ENCODE measurements around the gene H2BK1.

The H2BK1 gene

DNA sequence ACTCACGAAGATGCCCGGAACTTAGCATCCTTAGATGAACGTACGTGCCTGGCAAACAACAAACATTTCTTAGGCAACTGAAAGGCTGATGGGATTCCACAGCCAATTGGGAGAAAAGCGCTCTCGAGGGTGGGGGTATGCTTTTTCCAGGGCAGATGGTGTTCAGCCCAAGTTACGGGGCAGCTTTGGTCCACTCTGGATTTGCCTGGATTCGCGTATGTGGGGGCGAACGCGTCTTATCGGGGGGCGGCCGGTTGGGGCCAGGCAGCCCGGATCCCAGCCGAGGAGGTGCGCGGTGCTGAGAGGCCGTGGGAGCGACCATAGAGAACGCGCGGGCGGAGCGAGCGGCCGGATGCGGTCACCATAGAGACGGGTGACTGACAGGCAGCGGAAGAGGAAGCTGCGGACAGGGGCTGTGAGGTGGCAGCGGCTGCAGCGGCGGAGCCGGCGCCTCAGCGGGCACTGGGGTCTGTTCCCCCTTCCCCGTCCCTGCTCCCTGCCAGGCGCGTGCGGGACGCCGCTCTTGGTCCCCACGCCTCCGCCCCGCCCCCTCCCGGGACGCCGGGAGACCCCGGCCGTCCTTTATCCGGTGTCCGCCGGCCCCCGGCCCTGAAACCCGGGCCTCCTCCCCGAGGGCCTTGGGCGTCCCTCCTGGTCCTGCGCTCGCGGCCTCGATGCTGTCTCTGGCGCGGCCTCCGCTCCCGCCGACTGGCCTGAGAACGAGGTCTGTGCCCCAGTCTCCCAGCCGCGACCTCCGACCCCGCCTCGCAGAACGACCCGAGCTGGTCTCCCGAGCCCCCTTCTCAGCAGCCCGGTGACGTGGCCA is 22.0 kb upstream of the H2BK1 start, which contains the start of gene CHPF2:
Gene CHPF2, plus strand, starts transcription at position 393 of the 826 bp plus-strand sequence. CDS start 1,529 bp downstream, outside the sequence.
- peak; percentile 88 for DNase-seq (ENCODE audit: low read depth)

DNA sequence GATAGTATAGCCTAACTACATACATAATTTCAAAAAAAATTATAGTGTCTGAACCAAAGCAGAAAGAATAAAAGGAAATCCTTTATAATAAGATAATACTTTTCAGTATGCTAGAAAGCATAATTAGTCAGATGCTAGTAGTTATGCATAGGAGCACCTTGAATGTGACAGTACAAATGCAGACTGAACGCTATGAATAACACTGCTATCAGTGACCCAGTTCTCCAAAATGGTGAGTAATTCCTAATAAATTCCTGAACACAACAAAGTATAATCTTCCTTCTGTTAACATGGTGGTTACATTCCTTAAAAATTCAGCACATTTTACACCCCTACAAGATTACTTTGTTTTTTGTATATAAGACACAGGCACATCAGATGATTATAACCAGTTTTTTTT is 20.8 kb upstream of the H2BK1 start:
- no peak for DNase-seq (ENCODE audit: low read depth)

DNA sequence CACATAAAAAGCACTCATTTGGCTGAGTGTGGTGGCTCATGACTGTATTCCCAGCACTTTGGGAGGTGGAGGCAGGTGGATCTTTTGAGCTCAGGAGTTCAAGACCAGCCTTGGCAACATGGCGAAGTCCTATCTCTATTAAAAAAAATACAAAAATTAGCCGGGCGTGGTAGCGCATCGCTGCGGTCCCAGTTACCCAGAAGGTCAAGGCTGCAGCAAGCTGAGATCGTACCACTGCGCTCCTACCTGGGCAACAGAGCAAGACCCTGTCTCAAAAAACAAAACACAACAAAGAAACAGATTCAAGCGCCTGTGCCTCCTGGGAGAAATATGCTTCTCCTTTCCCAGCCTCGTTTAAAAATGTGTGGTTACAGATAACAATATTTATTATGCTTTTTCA is 19.0 kb upstream of the H2BK1 start:
- no peak for DNase-seq (ENCODE audit: low read depth)

DNA sequence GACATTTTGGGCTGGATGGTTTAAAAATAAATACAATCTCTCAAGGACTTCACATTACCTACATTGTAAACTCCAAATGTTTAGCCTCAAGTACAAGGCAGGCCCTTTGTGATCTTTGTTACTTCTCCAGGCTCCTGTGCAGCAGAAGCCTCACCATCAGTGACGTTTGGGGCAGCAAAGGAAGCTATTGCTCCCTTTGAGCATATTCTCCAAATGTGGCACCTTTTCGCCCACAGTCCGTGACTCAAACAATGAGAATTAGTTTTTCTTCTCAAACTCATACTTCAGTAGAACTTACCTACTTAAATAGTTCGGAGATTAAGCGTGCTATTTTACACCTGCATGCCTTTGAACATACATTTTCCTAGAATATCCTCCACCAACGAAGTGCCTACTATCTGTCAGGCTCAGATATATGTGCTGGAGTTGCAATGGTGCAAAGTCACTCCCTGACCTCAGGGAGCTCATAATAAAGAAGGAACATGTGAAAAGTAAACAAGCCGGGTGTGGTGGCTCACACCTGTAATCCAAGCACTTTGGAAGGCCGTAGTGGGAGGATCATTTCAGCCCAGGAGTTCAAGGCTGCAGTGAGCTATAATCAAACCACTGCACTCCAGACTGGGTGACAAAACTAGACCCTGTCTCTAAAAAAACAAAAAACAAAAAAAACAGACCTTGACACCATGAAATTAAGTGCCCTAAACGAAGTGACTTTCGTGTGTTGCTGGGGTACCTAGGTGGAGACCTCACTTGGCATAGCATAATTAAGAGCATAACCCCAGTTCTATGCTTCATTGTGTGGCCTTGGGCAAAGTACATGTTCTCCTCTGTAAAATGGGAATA is 18.0 kb upstream of the H2BK1 start:
- DNase-seq (ENCODE audit: low read depth), result no peak

GRCh38 chr7:151226875-151227782 is 16.8 kb upstream of the H2BK1 start, which contains the start of gene ABCF2:
TSS of gene ABCF2 (minus strand) at chr7:151227205. CDS start at chr7:151226458, 747 bp downstream.
- peak; percentile 98 for DNase-seq (ENCODE audit: low read depth)

- no peak for DNase-seq (ENCODE audit: low read depth)
Observed at GRCh38 chr7:151226560-151226874, 16.2 kb upstream of the H2BK1 start.

DNA sequence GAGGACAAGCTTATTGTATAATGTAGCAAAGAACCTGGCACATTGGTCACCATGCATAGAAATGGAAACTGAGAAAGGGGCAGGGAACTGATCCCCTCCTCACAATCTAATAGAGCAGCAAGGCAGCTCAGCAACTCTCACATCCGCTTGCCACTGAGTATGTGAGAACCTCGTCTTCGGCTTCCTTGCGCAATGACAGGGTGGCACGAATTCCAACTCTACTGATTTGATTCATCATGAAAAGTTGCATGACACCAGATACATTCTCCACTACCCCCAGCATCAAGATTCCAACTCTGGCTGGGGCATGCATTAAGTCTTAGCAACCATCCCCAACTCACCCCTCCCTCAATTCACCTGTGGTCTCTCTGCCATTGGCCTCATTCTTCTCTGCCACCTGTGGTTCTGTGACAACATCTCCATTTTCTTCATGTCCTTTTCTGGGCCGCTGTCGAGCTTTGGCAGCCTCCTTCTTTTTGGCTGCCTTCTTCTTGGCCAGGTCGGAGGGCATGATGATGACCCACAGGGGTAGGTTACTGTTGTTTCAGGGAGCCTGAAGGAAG is 15.7 kb upstream of the H2BK1 start:
- no peak for DNase-seq (ENCODE audit: low read depth)

- DNase-seq (ENCODE audit: low read depth), result no peak
Observed at GRCh38 chr7:151223728-151224127, 13.4 kb upstream of the H2BK1 start.

- DNase-seq (ENCODE audit: low read depth), result no peak
Observed at GRCh38 chr7:151218170-151218569, 7.9 kb upstream of the H2BK1 start.

- DNase-seq (ENCODE audit: low read depth), result no peak
Observed at GRCh38 chr7:151215396-151215795, 5.1 kb upstream of the H2BK1 start.

GRCh38 chr7:151213826-151214225 is 3.5 kb upstream of the H2BK1 start:
- DNase-seq (ENCODE audit: low read depth), result no peak

GRCh38 chr7:151212626-151213025 is 2.3 kb upstream of the H2BK1 start:
- DNase-seq (ENCODE audit: low read depth), result no peak

DNA sequence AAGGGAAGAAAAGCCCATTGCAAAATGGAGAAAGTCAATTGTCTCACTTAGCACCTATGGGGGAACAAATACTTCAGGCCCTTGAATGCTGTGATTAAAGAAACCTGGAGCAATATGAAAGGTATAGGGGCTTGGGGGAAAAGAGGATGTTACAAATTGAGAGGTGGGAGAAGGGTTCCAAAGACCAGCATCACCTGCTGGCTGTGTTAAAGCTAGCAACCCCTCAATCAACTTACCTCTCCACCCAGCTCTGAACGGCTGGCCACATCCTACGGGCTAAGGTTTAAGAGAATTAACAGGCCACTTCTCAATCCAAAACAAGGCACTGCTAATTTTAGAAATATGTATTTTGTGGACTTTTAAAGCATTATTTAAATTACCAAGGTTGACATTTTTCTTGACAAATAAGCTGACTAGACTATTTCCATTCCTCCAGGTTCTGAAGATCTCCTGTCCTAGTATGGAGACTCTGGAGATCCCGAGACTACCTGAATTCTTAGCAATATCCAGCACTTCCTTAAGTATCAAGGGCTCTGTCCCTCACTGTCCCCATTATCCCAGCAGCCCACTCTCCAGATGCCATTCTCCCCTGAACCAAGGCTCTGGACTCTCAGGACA is 976 bp upstream of the H2BK1 start:
- no peak for DNase-seq (ENCODE audit: low read depth)

- no peak for DNase-seq (ENCODE audit: low read depth)
Observed at GRCh38 chr7:151209588-151209987, 700 bp downstream of the H2BK1 start.

DNA sequence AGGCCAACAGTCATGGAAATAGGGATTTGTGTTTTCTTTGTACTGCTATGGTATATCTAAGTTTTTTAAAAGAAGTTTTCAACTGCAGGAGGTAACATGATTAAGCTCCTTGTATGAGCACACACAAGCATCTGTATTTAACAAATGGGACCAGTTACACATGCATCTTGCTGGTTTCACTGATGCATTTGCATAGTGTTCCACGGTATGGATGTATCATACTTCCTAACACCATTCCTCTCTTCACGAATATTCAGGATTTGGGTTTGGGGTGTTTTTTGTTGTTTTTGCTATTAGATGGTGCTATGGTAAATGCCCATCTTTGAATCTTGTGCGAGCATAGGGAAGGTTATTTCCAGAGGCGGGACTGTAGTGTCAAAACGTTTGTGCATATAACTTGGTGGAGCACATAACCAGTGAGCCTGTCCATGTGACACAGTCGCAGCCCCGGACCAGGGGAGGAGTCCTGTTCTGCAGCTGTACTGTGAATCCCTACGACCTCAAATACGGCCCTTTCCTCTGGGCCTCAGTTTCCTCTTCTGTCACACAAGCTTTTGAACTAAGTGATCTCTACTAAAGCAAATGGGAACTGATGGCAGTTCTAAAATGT is 1.9 kb downstream of the H2BK1 start:
- no peak for DNase-seq (ENCODE audit: low read depth)

GRCh38 chr7:151207804-151208203 is 2.5 kb downstream of the H2BK1 start:
- DNase-seq (ENCODE audit: low read depth), result no peak

- DNase-seq (ENCODE audit: low read depth), result no peak
Observed at GRCh38 chr7:151207315-151207714, 3.0 kb downstream of the H2BK1 start.

DNA sequence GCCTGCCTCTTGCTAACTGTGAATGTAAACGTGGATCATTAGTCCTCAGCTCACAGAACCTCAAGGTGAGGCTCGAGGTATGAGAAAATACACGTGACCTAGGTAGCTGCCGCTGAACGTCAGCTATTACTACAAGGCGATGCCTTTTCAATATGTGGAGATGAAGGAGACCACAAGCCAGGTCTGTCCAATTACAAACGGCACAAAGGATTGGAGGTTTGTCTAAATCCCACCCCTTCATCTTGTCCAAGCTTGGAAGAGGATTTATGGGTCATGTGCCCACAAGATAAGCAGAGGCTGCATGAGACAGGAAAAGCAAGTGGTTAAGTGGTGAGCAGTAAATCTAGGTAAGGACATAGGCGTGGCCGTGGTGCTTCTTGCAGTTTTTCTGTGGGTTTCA is 3.4 kb downstream of the H2BK1 start:
- no peak for DNase-seq (ENCODE audit: low read depth)

DNA sequence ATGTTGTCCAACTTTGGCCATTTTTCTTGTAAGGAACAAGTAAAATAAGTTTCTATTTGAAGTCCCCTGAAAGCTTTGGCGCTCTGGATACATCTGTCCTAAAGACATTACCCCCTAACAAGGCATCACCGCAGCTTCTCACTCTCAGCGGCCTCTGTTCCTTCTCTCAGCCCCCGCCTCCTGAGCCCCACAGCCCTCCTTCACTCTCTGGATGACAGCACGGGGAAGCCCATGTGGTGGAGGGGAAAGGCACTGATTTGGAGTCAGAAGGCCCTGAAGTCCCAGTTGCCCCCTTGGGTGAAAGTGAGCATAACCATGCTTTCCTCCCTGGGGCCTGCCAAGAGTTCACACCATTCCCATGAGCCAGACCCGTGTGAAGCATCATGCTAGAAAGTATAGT is 4.6 kb downstream of the H2BK1 start:
- no peak for DNase-seq (ENCODE audit: low read depth)

DNA sequence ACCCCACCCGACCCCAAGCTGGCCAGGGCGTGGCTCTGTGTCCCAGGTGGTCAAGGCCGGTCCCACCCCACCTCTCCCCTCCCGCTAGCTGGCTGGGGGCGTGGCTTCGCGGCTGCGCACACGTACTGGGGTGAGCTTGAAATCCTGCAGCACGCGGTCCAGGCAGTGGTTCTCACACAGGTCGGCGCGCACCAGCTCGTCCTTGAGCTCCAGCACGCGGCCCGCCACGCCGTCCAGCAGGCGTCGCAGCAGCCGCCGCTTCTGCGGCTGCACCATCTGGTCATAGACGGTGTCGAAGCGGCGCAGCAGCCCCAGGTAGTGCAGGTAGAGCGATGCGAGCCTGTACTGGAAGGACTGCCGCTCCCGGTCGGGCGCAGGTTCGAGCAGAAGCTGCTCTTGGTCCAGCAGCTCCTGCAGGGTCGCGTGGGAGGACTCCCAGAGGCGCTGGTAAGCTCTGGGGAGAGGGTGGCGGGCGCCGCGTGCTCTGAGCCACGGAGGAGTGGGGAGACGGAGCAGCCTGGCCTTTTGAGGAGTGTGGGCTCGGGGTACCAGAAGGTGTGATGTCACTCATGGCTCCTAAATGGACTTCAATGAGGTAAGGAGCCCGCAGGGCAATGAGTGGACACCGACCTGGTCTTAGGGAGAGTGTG is 5.8 kb downstream of the H2BK1 start:
- DNase-seq (ENCODE audit: low read depth), result no peak
